ENCODE measurements around the gene PAFAH1B2.
"Not testable (repeated sequence)": the region's sequence is repeated elsewhere in the genome, so short reads cannot be mapped to it uniquely, and the experiment has no call there.

The PAFAH1B2 gene

GRCh38 chr11:117204283-117205080 is 60.4 kb downstream of the PAFAH1B2 start:
- no peak for DNase-seq

DNA sequence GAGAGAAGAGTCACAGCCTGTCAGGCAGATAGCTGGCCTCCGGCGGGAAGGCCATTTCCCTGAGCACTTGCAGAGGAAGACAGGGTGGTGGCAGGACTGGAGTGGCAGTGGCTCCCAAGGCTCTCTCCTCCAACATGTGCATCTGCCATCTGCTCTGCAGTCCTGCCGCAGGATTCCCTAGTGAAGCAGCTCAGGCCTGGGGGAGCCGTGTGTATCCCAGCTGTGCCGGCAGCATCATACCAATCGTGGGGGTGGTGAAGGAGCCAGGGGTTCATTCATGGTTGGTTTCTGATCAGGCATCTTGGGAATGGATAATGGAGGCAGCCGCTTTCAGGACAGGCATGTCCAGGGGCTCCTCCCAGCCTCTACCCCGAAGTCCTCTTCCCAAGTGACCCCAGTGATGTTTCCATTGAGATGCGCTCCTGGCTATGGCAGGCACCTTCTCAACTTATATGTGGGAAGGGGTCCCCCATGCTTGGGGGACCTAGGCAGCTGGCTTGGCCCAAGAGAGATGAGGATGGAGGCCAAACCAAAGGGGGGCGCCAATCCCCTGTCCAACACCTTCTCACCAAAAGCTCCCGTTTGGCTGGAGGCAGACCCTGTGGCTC is 61.2 kb downstream of the PAFAH1B2 start:
- DNase-seq = no peak

DNA sequence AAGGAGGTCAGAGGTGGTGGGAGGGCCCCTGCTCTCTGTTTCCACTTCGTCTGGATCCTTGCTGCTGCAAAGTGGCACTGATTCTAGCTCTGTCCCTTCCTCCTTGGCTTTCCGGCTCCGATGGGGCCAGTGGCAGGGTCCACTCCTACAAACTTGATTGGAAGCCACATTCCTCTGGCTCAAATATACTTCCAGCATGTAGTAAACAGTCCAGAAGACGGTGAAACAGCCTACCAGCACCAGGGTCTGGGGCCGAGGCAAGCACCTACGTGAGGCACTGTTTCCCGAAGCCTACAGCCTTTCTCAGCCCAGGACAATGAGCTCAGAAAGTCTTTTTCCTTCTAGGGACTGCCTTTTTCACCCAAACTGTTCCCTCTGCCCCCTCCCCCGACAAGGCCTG is 62.0 kb downstream of the PAFAH1B2 start:
- not testable (repeated sequence) for DNase-seq

DNA sequence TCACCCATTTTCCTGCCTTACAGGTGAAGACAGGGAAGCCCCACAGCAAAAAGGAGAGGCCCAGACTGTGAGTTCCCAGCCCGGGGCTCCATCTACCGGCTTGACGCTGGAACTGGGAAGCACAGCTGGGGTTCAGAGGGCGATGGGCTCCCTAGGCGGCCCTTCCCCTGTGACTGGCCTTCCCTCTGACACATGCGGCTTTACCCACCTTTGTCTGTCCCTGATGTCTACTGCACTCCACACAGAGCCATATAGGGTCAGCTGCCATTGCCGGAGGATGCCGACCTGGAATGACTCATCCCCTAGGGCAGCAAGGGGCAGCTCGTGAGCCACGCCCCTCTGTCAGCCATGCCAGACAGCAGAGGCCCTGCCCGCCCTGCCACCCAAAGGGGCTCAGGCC is 62.8 kb downstream of the PAFAH1B2 start:
- DNase-seq = not testable (repeated sequence)

- DNase-seq = not testable (repeated sequence)
These were observed 63.4 kb downstream of the PAFAH1B2 start for GRCh38 chr11:117207481-117207880.

DNA sequence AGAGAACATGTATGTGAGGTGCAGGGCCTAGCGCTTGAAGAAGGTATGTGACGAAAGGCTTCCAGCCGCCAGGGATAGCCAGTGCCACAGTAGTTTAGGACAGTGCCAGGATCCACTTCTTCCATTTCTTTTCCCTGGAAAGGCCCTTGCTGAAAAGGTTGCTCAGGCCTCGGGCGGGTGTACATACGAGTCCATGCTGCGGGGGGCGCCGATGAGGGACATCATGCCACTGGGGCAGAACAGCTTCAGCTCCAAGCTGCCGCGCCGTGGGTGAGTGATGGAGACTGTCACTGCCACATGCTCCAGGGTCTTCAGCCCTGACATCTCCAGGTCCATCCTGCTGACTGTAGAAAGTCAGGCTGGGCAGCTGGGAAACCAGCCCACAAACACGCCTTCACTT is 64.6 kb downstream of the PAFAH1B2 start:
- not testable (repeated sequence) for DNase-seq

DNA sequence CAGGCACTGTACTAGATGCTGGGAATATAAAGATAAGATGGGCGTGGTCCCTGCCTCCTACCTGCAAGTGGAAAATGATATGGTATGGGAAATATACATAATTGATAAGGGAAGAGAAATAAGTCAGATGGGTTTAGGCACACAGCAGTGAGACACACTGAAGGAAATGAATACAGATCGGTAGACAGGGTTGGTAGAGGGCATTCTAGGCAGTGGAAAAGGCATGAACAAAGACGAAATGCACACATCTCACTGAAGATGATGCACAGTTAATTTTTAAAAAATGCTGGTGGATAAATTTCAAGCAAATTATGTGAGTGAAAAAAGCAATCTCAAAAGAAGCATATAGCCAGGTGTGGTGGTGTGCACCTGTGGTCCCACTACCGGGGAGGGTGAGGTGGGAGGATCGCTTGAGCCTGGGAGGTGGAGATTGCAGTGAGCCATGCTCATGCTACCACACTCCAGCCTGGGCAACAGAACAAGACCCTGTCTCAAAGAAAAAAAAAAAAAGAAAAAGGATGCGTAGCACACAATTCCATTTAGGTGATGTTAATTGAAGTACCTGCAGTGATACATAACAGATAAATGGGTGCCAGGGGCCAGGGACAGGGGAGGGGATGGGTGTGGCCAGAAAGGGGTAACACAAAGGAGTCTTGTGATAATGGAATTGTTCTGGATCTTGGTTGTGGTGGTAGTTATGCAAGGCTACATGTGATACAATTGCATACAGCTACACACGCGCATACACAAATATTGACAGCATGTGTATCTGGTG is 65.5 kb downstream of the PAFAH1B2 start:
- not testable (repeated sequence) for DNase-seq

DNA sequence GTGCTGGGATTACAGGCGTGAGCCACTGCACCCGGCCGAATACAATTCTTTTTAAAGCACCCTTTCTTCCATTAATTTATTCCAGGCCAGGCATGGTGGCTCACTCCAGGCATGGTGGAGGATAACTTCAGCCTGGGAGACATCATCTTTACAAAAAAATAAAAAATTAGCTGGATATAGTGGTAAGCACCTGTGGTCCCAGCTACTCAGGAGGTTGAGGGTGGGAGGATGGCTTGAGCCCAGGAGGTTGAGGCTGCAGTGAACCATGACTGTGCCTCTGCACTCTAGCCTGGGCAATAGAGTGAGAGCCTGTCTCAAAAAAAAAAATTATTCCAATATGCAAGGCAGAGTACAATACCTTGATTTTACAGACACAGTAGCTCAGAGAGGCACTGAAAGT is 66.5 kb downstream of the PAFAH1B2 start:
- DNase-seq = no peak

- DNase-seq = no peak
These were observed 68.7 kb downstream of the PAFAH1B2 start for GRCh38 chr11:117212697-117213355.

DNA sequence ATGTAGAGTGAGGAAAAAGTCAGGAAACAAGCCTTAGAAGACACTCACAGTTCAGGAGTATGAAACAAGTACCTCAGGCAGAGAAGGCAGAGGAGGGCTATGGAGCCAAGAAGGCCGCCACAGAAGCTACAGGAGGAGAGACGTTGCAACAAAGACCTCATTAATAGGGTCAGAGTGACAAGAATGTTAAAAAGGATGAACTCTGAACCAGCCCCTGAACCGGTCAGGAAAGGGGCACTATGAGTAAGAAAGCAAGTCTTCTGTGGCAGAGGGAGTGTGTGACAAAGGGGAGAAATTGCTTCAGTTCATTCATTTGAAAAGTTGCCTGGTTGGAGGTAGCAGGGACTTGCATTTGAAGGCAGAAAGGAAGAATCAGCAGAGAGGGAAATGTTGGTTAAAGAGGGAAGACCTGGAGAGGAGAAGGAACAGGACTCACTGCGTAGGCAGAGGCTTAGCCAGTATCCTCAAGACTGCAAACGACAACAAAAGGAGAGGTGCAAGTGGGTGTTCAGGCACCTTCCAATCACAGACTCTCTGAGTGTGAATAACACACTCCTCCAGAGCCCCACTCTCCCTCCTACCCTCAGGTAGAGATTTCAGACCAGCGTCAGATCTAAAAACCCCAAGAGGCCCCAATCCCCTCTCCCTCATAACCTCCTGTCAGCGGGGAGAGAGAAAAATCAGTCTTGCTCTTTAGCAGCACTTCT is 70.5 kb downstream of the PAFAH1B2 start:
- DNase-seq = no peak

DNA sequence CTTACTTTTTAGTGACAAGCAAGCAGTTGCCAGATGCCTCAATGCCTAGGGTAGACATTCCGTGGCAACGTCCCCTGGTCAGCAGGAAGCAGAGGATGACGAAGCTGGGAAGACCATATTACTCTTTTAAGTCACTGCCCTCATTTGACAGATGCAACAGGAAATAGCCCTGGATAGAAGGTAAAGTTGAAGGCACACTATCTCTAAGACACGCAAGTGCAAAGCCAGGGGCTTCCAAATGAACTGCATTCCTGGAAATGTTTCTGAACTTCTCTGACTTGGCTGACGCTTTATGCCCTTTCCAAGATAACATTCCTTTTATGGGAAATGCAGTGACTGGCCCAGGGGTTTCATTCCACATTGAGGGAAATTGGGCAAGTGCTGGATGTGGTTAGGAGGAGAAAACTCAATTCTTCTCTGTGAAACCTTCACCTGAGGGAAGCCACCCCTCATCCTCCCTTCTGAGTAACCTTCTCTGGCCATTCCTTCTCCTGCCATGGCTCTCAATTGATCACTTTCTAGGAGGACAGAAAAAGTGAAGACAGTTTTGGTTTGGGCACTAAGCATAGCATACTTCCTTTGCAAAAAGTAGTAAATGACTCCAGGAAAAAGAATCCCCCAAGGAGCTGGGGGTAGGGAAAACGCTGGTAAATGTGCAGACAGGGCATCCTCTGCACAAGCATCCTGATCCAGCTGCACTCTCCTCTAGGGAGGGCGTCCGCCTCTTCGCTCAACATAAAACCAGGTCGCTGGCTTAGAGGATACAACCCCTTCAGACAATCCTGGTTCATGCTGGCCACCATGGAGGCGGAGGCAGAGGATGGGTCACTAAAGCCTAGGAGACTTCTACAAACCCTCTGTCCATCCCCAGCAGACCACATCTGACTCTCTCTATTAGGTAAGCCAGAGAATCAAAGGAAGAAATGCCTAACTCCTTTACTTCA is 73.3 kb downstream of the PAFAH1B2 start:
- DNase-seq = no peak

- DNase-seq = no peak
These were observed 74.2 kb downstream of the PAFAH1B2 start for GRCh38 chr11:117218133-117218915.

- DNase-seq = no peak
These were observed 74.9 kb downstream of the PAFAH1B2 start for GRCh38 chr11:117219001-117219400.

- DNase-seq = no peak
These were observed 75.4 kb downstream of the PAFAH1B2 start for GRCh38 chr11:117219455-117219854.

DNA sequence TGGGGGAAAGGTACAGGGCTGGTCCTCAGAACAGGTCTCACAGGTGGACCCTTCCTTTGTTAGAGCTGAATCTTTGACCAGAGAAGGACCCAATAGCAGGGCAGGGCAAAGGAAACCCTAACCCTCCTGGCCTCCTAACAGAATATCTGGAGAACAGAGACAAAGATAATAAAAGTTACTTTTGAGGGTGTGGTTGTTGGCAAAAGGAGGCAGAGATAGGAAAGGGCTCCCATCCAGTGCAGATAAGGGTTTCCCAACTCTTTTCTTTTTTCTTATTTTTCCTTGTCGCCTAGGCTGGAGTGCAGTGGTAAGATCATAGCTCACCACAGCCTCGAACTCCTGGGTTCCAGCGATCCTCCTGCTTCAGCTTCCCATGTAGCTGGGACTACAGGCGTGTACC is 75.9 kb downstream of the PAFAH1B2 start:
- no peak for DNase-seq

- no peak for DNase-seq
These were observed 76.5 kb downstream of the PAFAH1B2 start for GRCh38 chr11:117220568-117220967.

GRCh38 chr11:117220999-117221774 is 77.1 kb downstream of the PAFAH1B2 start:
- DNase-seq = no peak

- DNase-seq = no peak
These were observed 77.9 kb downstream of the PAFAH1B2 start for GRCh38 chr11:117221775-117222517.

Data from activated naive CD4-positive, alpha-beta T cell (primary cell).